Measurements from ENCODE around the gene MAP2K2. TPM values are rescaled to one million over a fixed set of nuclear protein-coding genes. Genes with fewer than 3 reads are reported as not detected.

MAP2K2 gene
- total RNA-seq, 2 donors from 2014 or later, result 211 to 260 TPM

DNA sequence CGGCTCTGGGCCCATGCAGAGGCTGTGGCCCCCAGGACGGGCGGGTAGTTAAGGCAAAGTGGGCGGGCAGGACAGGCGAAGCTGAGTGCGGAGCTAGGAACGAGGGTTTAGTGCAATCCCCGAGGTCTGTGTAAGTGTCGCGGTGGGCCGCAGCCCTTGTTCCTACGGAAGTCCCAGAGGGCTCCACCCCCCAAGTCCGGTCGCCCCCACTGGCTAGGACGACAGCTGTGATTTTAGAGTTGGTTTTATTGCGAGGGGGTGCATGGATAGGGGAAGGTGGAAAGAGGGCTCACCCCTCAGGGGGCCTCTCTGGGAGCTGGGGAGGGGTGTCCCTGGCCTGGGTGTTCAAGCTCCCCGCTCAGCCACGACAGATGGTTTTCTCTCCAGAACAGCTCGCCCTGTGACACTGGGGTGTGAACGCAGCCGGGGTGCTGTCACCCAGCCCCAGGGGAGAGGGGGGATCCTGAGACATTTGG is 78.9 kb downstream of the MAP2K2 start:
- TF ChIP-seq, protein P1, sequence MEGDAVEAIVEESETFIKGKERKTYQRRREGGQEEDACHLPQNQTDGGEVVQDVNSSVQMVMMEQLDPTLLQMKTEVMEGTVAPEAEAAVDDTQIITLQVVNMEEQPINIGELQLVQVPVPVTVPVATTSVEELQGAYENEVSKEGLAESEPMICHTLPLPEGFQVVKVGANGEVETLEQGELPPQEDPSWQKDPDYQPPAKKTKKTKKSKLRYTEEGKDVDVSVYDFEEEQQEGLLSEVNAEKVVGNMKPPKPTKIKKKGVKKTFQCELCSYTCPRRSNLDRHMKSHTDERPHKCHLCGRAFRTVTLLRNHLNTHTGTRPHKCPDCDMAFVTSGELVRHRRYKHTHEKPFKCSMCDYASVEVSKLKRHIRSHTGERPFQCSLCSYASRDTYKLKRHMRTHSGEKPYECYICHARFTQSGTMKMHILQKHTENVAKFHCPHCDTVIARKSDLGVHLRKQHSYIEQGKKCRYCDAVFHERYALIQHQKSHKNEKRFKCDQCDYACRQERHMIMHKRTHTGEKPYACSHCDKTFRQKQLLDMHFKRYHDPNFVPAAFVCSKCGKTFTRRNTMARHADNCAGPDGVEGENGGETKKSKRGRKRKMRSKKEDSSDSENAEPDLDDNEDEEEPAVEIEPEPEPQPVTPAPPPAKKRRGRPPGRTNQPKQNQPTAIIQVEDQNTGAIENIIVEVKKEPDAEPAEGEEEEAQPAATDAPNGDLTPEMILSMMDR (IDR thresholded peaks at IDR 0.05), result no peak
- no peaks in the 10 kb centered on the region for H3K36me3 ChIP-seq
- DNase-seq, result no peak
- H3K27ac ChIP-seq, result no peak overlapping the region
- H3K9me3 ChIP-seq, result no peaks in the 10 kb centered on the region
- intact Hi-C loops (cut with DNase I), result loop anchor here (5.0 kb wide), 1 partner anchor 38 kb away; the partner anchor contains the start of gene PIAS4
- no peak overlapping the region for H3K4me3 ChIP-seq
- no peaks in the 10 kb centered on the region for H3K27me3 ChIP-seq
- no peak overlapping the region for H3K9ac ChIP-seq (ENCODE audit: low read depth in 2 of 2, low read length in 2 of 2)
- H3K4me1 ChIP-seq, result peaks cover 7% of the 10 kb centered on the region

DNA sequence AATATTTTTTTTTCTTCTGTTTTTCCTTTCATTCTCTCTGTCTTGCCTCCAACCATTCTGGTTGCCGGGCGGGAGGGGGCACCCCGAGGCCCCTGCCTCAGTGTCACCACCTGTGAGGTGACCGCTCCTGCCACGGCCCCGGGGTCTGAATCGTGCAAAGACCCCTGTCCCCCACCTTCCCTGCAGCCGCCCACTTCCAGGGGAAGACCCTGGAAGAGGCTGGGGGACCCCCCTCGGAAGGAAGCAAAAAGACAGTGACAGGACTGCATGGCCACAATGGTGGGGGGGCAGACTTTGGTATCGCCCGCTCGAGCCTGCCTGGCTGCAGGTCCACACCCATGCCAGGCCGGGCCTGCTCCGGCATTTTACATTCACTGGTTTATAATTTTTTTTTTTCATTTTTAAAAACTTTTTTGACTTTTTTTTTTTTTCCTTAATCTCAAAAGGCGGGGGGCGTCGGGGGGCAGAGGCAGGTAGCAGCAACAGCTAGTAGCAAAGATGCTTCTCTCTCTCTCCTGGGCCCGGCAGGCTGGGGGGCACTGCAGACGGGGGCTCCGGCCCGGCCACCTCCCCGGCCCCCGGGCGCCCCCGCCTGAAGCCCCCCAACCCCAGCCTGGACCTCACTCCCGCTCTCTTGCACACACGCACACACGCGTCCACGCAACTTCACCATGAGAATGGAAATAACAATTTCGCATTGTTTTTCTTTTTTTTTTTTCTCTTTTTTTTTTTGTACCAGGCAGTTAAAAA is 79.8 kb downstream of the MAP2K2 start:
- H3K9me3 ChIP-seq, result no peaks in the 10 kb centered on the region
- H3K4me1 ChIP-seq, result no peaks in the 10 kb centered on the region
- H3K27ac ChIP-seq, result no peak overlapping the region
- H3K9ac ChIP-seq (ENCODE audit: low read depth in 2 of 2, low read length in 2 of 2), result peak overlapping the region in 1 of 2 donors; percentile 24
- H3K36me3 ChIP-seq, result no peaks in the 10 kb centered on the region
- TF ChIP-seq, protein P1 (IDR thresholded peaks at IDR 0.05), result no peak
- no peak for DNase-seq
- intact Hi-C loops (cut with DNase I), result loop anchor here (5.0 kb wide), 1 partner anchor 37 kb away; the partner anchor contains the start of gene PIAS4
- H3K27me3 ChIP-seq, result no peaks in the 10 kb centered on the region
- H3K4me3 ChIP-seq, result no peak overlapping the region

DNA sequence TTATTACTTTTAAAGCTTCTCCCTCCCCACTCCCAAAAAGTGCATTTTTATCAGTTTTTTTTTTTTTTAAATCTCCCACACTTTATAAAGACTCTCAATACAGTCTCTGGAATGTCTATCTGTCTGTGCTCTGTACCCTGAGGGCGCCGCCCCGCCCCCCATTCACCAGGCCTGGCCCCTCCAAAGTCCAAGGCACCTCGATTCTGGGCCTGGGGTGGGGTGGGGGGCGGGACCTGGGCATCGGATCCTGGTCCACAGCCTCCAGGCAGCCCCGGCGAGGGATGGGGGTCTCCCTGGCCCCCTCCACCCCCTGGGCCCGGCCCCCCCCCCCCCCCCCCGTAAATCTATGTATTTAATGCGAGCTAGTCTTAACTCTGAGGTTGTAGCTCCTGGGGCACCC is 80.5 kb downstream of the MAP2K2 start:
- Histone ChIP-seq H3K4me1 (no peaks in the 10 kb centered on the region), H3K9ac (ENCODE audit: low read depth in 2 of 2, low read length in 2 of 2) (no peak overlapping the region), H3K9me3 (no peaks in the 10 kb centered on the region), H3K27ac (no peak overlapping the region), H3K27me3 (no peaks in the 10 kb centered on the region), H3K36me3 (no peaks in the 10 kb centered on the region), H3K4me3 (no peak overlapping the region)
- DNase-seq, result no peak
- intact Hi-C loops (cut with DNase I), result loop anchor here (5.0 kb wide), 1 partner anchor 36 kb away; the partner anchor contains the start of gene PIAS4
- TF ChIP-seq, protein P1 (IDR thresholded peaks at IDR 0.05), result no peak

DNA sequence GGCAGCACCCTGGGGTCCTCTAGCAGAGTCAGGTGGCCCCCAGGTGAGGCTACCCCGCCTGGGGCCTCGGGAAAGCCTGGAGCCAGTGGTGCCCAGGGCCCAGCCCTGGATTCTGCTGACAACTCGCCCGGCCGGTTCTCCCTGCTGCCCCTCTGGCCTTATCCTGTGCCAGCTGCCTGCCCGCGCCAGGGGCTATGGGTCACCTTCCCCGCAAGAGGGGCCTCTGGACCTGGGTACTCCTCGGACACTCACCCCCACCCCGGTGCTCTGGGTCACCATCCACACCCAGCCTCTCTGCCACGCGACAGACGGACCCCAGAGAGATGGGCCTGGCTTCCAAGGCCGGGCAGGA is 81.2 kb downstream of the MAP2K2 start:
- TF ChIP-seq, protein P1 (IDR thresholded peaks at IDR 0.05), result no peak
- Histone ChIP-seq H3K36me3 (no peaks in the 10 kb centered on the region), H3K9ac (ENCODE audit: low read depth in 2 of 2, low read length in 2 of 2) (no peak overlapping the region), H3K27ac (no peak overlapping the region), H3K4me1 (no peaks in the 10 kb centered on the region), H3K4me3 (no peak overlapping the region), H3K9me3 (no peaks in the 10 kb centered on the region), H3K27me3 (no peaks in the 10 kb centered on the region)
- intact Hi-C loops (cut with DNase I), result loop anchor here (5.0 kb wide), 1 partner anchor 35 kb away; the partner anchor contains the start of gene PIAS4
- DNase-seq, result peak; percentile 62

DNA sequence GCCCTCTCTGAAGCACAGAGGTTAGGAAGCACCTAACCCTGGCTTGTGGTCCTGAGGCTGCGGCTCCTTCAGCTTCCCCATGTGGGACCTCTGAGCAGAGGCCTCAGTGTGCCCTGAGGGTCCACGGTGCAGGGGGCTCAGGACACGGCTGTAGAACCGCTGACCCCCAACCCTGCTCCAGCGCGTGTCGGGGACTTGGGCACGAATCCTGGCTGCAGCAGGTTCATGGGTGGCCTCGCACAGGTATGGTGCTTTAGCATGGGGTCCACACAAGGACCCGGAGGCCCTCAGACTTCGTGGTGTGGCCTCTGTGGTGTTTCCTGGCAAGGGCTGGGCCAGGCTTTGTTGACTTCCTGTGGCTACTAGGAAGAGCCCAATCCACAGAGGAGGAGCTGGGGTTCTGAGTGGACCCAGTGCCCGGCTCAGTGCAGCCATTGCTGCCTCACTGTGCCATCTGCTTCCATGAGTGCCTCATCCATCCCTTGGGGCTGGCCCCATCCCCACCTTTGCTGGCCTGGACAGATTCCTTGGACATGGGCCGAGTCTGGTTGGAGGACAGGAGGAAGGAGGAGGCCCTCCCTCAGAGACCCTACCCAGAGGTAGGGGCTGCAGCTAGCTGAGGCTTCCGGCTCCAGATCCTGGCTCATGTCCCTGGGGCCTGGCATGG is 81.7 kb downstream of the MAP2K2 start:
- Histone ChIP-seq H3K27ac (no peak overlapping the region), H3K4me1 (no peaks in the 10 kb centered on the region), H3K9me3 (no peaks in the 10 kb centered on the region), H3K9ac (ENCODE audit: low read depth in 2 of 2, low read length in 2 of 2) (no peak overlapping the region), H3K4me3 (no peak overlapping the region), H3K36me3 (no peaks in the 10 kb centered on the region), H3K27me3 (no peaks in the 10 kb centered on the region)
- TF ChIP-seq, protein P1 (IDR thresholded peaks at IDR 0.05), result no peak
- intact Hi-C loops (cut with DNase I), result loop anchor here (5.0 kb wide), 1 partner anchor 35 kb away; the partner anchor contains the start of gene PIAS4
- DNase-seq, result no peak

Other genes with a start within 250 kb of the MAP2K2 start
- gene ATCAY, start 243.4 kb downstream of the MAP2K2 start, total RNA-seq, result 1 to 10 TPM in 1 of 2 donors, under 1 TPM in 1; 0.12 to 1.0 TPM
- gene NMRK2, start 191.1 kb downstream of the MAP2K2 start, total RNA-seq, result under 1 TPM in 1 of 2 donors, not detected in 1; 0.27 TPM
- 10 to 100 TPM; 53.7 to 74.3 TPM for gene DAPK3, start 153.0 kb downstream of the MAP2K2 start, total RNA-seq
- gene EEF2, start 138.7 kb downstream of the MAP2K2 start, total RNA-seq, result 1,000 to 10,000 TPM; 2,109 to 2,241 TPM
- gene PIAS4, start 116.4 kb downstream of the MAP2K2 start, total RNA-seq, result 10 to 100 TPM; 29.9 to 31.5 TPM
- gene ZBTB7A, start 57.2 kb downstream of the MAP2K2 start, total RNA-seq, result 100 to 1,000 TPM; 110 to 123 TPM
- gene CREB3L3, start 29.5 kb upstream of the MAP2K2 start, total RNA-seq, result 1 to 10 TPM; 1.1 to 9.9 TPM
- 100 to 1,000 TPM in 1 of 2 donors, 10 to 100 TPM in 1; 83.9 to 120 TPM for gene SIRT6, start 58.4 kb upstream of the MAP2K2 start, total RNA-seq
- gene ANKRD24, start 58.6 kb upstream of the MAP2K2 start, total RNA-seq, result 1 to 10 TPM in 1 of 2 donors, under 1 TPM in 1; 0.35 to 1.8 TPM
- 1 to 10 TPM in 1 of 2 donors, under 1 TPM in 1; 0.56 to 1.6 TPM for gene EBI3, start 105.4 kb upstream of the MAP2K2 start, total RNA-seq
- 10 to 100 TPM; 15.8 to 25.8 TPM for gene YJU2, start 123.0 kb upstream of the MAP2K2 start, total RNA-seq
- 10 to 100 TPM; 16.8 to 19.3 TPM for gene SHD, start 155.1 kb upstream of the MAP2K2 start, total RNA-seq
- gene TMIGD2, start 178.3 kb upstream of the MAP2K2 start, total RNA-seq, result under 1 TPM in 1 of 2 donors, not detected in 1; 0.74 TPM
- gene FSD1, start 180.5 kb upstream of the MAP2K2 start, total RNA-seq, result 1 to 10 TPM in 1 of 2 donors, under 1 TPM in 1; 0.98 to 2.4 TPM
- 100 to 1,000 TPM; 197 to 218 TPM for gene STAP2, start 214.7 kb upstream of the MAP2K2 start, total RNA-seq
- gene MPND, start 219.4 kb upstream of the MAP2K2 start, total RNA-seq, result 10 to 100 TPM; 38.0 to 63.2 TPM